OCI-LY3 (cell line): Measurements from ENCODE around the gene TMEM30A.
A peak's percentile ranks its signal among the peaks of the same experiment; 100 is the strongest.

Source experiments
- H2AFZ ChIP-seq: fragments of 200-600, 300-600 bp; shearing (Covaris generic); 2 replicates; pipeline ENCODE4 v1.6.0; 2014; ENCODE audit warnings: antibody characterized with exemption, low read depth, low read length
- H3K27ac ChIP-seq: fragments of 200-600, 300-600 bp; sonication (generic); 2 replicates; pipeline ENCODE4 v1.5.1; 2014; ENCODE audit warnings: mild to moderate bottlenecking, low read length, moderate library complexity, mixed read lengths
- H3K27me3 ChIP-seq: fragments of 200-600, 300-600 bp; sonication (generic); 2 replicates; pipeline ENCODE4 v1.6.1; 2014; ENCODE audit warnings: low read depth, low read length, mixed read lengths
- H3K36me3 ChIP-seq: fragments of 200-600, 300-600 bp; sonication (generic); replicated peaks from 2 replicates; pipeline ENCODE3; 2014; ENCODE audit warnings: low read depth, low read length, mixed read lengths
- H3K4me1 ChIP-seq: fragments of 300-600, 200-600 bp; sonication (generic); 2 replicates; pipeline ENCODE4 v1.6.1; 2014; ENCODE audit warnings: low read length, mixed read lengths
- H3K4me2 ChIP-seq: fragments of 200-600, 300-600 bp; sonication (generic); 2 replicates; pipeline ENCODE4 v1.6.1; 2014; ENCODE audit warnings: low read length, mixed read lengths
- H3K4me3 ChIP-seq: fragments of 300-600, 200-600 bp; sonication (generic); 2 replicates; pipeline ENCODE4 v1.5.1; 2014; ENCODE audit warnings: antibody characterized with exemption, mild to moderate bottlenecking, low read length, moderate library complexity
- H3K79me2 ChIP-seq: fragments of 300-600, 200-600 bp; shearing (Covaris generic); 2 replicates; pipeline ENCODE4 v1.6.1; 2014; ENCODE audit warnings: mild to moderate bottlenecking, low read length, mixed read lengths
- H3K9ac ChIP-seq: fragments of 300-600, 200-600 bp; shearing (Covaris generic); 2 replicates; pipeline ENCODE4 v1.6.0; 2014; ENCODE audit warnings: mild to moderate bottlenecking, low read length, moderate library complexity
- H3K9me3 ChIP-seq: fragments of 200-600, 300-600 bp; shearing (Covaris generic); 2 replicates; pipeline ENCODE4 v1.6.1; 2014; ENCODE audit warnings: low read length, mixed read lengths; ENCODE audit not compliant: insufficient read depth
- H4K20me1 ChIP-seq: fragments of 200-600, 300-600 bp; sonication (generic); 2 replicates; pipeline ENCODE4 v1.6.1; 2016; ENCODE audit warnings: low read length, mixed read lengths; ENCODE audit not compliant: insufficient read depth
- EZH2phosphoT487 ChIP-seq: fragments of 200-600 bp; shearing (Covaris generic); IDR thresholded peaks from 2 replicates; pipeline ENCODE4 v1.6.1; 2018; ENCODE audit warnings: antibody characterized with exemption, mixed run types, low read depth
- TF ChIP-seq, protein P1 (sequence below): fragments of 200-600, 300-600 bp; sonication (generic); IDR thresholded peaks from 2 replicates; pipeline ENCODE4 v1.5.1; 2014; ENCODE audit warnings: antibody characterized with exemption, low read length, low read depth

TMEM30A gene

DNA sequence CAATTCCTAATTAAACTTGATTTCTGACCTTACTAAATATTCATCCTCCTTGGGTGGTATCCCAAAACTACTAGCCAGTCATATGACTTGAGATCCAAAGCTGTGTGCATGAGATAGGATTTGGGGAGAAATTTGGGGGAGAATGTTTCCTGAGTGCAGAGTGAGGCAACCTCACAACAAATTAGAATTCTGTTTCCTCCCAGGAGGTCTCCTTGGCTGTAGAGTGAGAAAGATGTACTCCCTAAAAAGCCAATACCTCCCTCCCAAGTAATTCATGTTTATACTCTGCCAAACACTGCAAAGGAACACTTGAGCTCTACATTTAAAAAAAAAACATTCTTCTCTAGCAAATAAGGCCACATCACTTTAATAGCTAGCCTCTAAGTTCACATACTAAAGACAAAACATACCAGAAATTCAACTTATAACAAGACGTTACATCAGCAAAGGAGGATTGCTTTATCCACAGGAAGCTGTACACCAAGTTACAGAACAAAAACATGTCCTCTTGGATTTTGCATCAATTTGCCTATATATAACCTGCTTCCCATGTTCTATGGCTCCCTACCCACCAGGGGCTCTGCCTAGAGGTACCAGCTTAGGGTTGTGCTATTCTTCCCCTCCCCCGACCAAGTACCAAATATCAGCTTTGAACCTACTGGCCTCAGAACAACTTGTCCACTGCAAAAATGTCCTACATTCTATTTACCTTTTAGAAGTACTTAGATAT lies 15.4 kb upstream of the TMEM30A start:
- no peak overlapping the region for H2AFZ ChIP-seq
- H3K4me3 ChIP-seq, result no peak overlapping the region
- no peaks in the 10 kb centered on the region for H3K79me2 ChIP-seq
- no peaks in the 10 kb centered on the region for H3K36me3 ChIP-seq
- no peak overlapping the region for H3K27ac ChIP-seq
- no peaks in the 10 kb centered on the region for H4K20me1 ChIP-seq
- peaks cover 7% of the 10 kb centered on the region for H3K4me1 ChIP-seq
- TF ChIP-seq EZH2phosphoT487, result no peak
- TF ChIP-seq, protein P1, sequence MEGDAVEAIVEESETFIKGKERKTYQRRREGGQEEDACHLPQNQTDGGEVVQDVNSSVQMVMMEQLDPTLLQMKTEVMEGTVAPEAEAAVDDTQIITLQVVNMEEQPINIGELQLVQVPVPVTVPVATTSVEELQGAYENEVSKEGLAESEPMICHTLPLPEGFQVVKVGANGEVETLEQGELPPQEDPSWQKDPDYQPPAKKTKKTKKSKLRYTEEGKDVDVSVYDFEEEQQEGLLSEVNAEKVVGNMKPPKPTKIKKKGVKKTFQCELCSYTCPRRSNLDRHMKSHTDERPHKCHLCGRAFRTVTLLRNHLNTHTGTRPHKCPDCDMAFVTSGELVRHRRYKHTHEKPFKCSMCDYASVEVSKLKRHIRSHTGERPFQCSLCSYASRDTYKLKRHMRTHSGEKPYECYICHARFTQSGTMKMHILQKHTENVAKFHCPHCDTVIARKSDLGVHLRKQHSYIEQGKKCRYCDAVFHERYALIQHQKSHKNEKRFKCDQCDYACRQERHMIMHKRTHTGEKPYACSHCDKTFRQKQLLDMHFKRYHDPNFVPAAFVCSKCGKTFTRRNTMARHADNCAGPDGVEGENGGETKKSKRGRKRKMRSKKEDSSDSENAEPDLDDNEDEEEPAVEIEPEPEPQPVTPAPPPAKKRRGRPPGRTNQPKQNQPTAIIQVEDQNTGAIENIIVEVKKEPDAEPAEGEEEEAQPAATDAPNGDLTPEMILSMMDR, result no peak
- 0 out of 2 replicates have a peak overlapping the region, but pooled peaks have one; percentile 4 for H3K4me2 ChIP-seq
- H3K9me3 ChIP-seq, result no peaks in the 10 kb centered on the region
- no peaks in the 10 kb centered on the region for H3K27me3 ChIP-seq
- no peak overlapping the region for H3K9ac ChIP-seq

DNA sequence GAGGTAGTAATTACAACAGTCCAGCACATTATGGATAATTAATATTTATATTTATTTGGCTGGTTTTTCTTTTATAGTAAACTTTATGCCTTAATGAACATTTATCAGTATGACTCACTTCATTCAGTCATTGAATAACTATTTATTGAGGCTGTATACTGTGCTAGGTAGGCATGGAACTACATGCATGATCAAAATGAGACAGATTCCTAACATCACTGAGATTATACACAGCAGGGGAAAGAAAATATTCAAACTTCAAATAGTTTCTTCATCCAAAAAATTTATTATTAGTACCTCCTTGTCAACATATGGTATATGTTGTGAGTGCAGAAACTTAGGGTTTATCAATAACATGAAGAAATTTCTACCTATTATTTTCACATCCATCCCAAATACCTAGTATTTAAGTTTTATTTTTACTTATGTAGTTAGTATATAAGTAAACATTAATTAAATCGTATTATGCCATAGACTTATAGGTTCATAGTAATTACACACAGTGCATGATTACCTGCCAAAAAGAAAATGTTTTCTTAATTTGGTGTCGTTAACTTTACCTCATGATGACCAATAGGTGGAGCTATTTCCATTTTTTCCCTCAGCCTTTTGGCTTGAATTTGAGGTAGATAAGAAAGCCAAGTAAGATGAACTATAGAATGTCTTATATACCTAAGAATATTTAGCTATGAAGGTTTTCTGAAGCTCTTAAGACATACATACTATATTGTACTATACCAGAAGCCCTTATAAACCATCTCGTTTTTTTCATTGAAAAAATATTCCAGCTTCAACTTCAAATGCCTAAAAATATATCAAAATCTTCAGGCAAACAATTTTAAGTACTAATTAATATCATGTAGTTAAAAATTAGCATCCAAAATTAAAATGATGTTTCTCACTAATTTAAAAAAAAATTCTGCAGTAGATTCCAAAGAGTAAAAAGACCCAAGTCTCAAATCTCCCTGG lies 12.5 kb upstream of the TMEM30A start:
- H3K4me3 ChIP-seq, result no peak overlapping the region
- no peaks in the 10 kb centered on the region for H3K27me3 ChIP-seq
- H3K4me1 ChIP-seq, result peaks cover 13% of the 10 kb centered on the region
- H3K79me2 ChIP-seq, result no peaks in the 10 kb centered on the region
- H2AFZ ChIP-seq, result no peak overlapping the region
- no peak overlapping the region for H3K4me2 ChIP-seq
- no peaks in the 10 kb centered on the region for H4K20me1 ChIP-seq
- TF ChIP-seq, protein P1, result peak; percentile 88
- TF ChIP-seq EZH2phosphoT487, result no peak
- no peak overlapping the region for H3K9ac ChIP-seq
- no peaks in the 10 kb centered on the region for H3K9me3 ChIP-seq
- no peak overlapping the region for H3K27ac ChIP-seq
- no peaks in the 10 kb centered on the region for H3K36me3 ChIP-seq

DNA sequence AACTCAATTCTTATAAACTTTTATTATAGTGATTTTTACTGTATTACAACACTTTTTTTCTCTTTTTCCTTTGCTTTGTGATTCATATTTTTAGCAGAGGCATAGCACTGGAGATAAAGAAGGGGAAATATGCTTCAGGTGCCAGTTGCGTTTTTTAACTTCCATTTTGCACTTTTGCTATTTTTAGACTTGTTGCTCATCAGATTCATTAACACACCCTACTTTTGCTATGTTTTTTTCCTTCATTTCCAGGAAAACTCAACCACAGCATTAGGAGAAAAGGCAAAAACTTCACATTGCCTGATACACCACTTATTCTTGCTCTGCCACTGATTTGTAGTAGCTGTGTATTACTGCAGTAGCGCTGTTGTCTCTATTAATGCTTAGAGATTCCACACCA lies 8.0 kb upstream of the TMEM30A start:
- H2AFZ ChIP-seq, result no peak overlapping the region
- peaks cover 7% of the 10 kb centered on the region; the same call in 1 of the 2 replicates for H3K79me2 ChIP-seq
- H3K4me3 ChIP-seq, result no peak overlapping the region
- peaks cover 12% of the 10 kb centered on the region for H3K4me1 ChIP-seq
- no peak overlapping the region for H3K27ac ChIP-seq
- no peak overlapping the region for H3K9ac ChIP-seq
- H3K27me3 ChIP-seq, result no peaks in the 10 kb centered on the region
- H3K4me2 ChIP-seq, result no peak overlapping the region
- H4K20me1 ChIP-seq, result no peaks in the 10 kb centered on the region
- TF ChIP-seq EZH2phosphoT487, result no peak
- TF ChIP-seq, protein P1, result no peak
- no peaks in the 10 kb centered on the region for H3K9me3 ChIP-seq
- H3K36me3 ChIP-seq, result no peaks in the 10 kb centered on the region

DNA sequence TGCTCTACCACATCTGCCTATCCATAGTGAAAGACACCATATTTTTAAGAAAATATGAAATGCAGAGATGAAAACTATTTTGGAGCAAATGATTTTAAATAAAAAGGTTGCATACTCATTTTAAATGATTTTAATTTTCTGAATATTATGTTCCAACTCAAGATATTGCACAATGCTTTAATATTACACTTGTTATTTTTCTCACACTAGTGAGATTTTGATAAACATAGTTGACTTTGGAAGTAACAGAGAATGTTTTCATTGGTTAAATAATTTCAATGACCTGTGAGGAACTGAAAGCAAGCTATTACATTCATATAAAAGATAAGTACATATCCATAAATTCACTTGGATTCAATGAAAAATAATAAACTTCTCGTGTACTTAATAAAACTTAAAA lies 7.2 kb upstream of the TMEM30A start:
- Histone ChIP-seq H3K4me2 (no peak overlapping the region), H2AFZ (no peak overlapping the region), H3K36me3 (no peaks in the 10 kb centered on the region), H4K20me1 (no peaks in the 10 kb centered on the region), H3K4me1 (peaks cover 20% of the 10 kb centered on the region), H3K9me3 (no peaks in the 10 kb centered on the region), H3K9ac (no peak overlapping the region), H3K4me3 (no peak overlapping the region), H3K79me2 (peaks cover 10% of the 10 kb centered on the region), H3K27ac (no peak overlapping the region), H3K27me3 (no peaks in the 10 kb centered on the region)
- no peak for TF ChIP-seq EZH2phosphoT487
- TF ChIP-seq, protein P1, result no peak
